Choroid plexus epithelial cell (primary cell): Measurements from ENCODE around the gene STAG2.
"Not testable (repeated sequence)": the region's sequence is repeated elsewhere in the genome, so short reads cannot be mapped to it uniquely, and the experiment has no call there.

Source experiments
- DNase-seq: peaks from one replicate; pipeline ENCODE4 v3.0.0-alpha.2; 2010; ENCODE audit warnings: low read depth
- H3K4me3 ChIP-seq: 2 replicates; pipeline ENCODE4 v1.5.1; 2011; ENCODE audit warnings: low read depth, mild to moderate bottlenecking, control low read depth, low read length, moderate library complexity
- CTCF ChIP-seq: conservative IDR thresholded peaks from 2 replicates; pipeline ENCODE4 v1.5.1; 2011; ENCODE audit warnings: low read depth, mild to moderate bottlenecking, control low read depth, inconsistent platforms, low read length, moderate library complexity

The STAG2 gene

GRCh38 chrX:123927845-123928244, 33.7 kb upstream of the STAG2 start:
- H3K4me3 ChIP-seq: no peak overlapping the region
- DNase-seq: no peak
- no peak for TF ChIP-seq CTCF

GRCh38 chrX:123932055-123932454, 29.5 kb upstream of the STAG2 start:
- DNase-seq, H3K4me3 ChIP-seq: not testable (repeated sequence)

GRCh38 chrX:123943074-123943473, 18.4 kb upstream of the STAG2 start:
- DNase-seq: no peak
- H3K4me3 ChIP-seq: no peak overlapping the region
- TF ChIP-seq CTCF: no peak

- no peak for DNase-seq
- H3K4me3 ChIP-seq: no peak overlapping the region
- TF ChIP-seq CTCF: no peak
Measured at GRCh38 chrX:123943488-123943887, 18.0 kb upstream of the STAG2 start.

GRCh38 chrX:123949846-123950245, 11.7 kb upstream of the STAG2 start:
- no peak for DNase-seq
- no peak overlapping the region for H3K4me3 ChIP-seq
- TF ChIP-seq CTCF: no peak

GRCh38 chrX:123959281-123960063, 2.0 kb upstream of the STAG2 start:
- no peak for TF ChIP-seq CTCF
- DNase-seq: peak; percentile 38
- peak overlapping the region; percentile 70 for H3K4me3 ChIP-seq

- no peak for TF ChIP-seq CTCF
- DNase-seq: no peak
Measured at GRCh38 chrX:123960956-123961267, 594 bp upstream of the STAG2 start.

More at GRCh38 chrX:123960956-123961267, 594 bp upstream of the STAG2 start:
- H3K4me3 ChIP-seq: peak overlapping the region; percentile 74
